A549 (cell line): ENCODE data around the gene HOMER2. TPM values are rescaled to one million over a fixed set of nuclear protein-coding genes. Genes with fewer than 3 reads are reported as not detected.
A peak's percentile ranks its signal among the peaks of the same experiment; 100 is the strongest.

ENCODE experiments used
- ATAC-seq, 2 experiments: fragments of 200-7000 bp in 1 of 2; fragments of >200 bp in 1 of 2; cut with Nextera tagmentation in 1 of 2; cut with Tn5 transposase in 1 of 2; 3 replicates each; pipeline versions ENCODE4 v1.8.0 to v1.9.1; 2018 to 2020; ENCODE audit warnings: mild to moderate bottlenecking in 1 of 2, moderate library complexity in 1 of 2
- CTCF ChIA-PET: fragments of 300-600 bp; sonication (Branson Sonifier 250); formaldehyde crosslinking; extraction: SDS; loops from one replicate; lab custom pipeline; 2021; ENCODE audit warnings: antibody characterized with exemption, inconsistent platforms; lab: Yijun Ruan, JAX
- POLR2A ChIA-PET: fragments of 350-600 bp; formaldehyde crosslinking; extraction: SDS; loops from one replicate; lab custom pipeline; 2021; ENCODE audit warnings: antibody characterized with exemption, inconsistent platforms; lab: Yijun Ruan, JAX
- DNase-seq, 2 experiments: peaks; one replicate each; pipeline versions ENCODE4 v3.0.0 to v3.0.0-alpha.2; 2011 to 2016; ENCODE audit warnings: low read depth in 1 of 2, low spot score in 1 of 2
- FAIRE-seq: peaks from 2 replicates; lab custom pipeline; 2011; peaks lifted over from hg19 to GRCh38; lab: Jason Lieb, UNC
- H3K27ac ChIP-seq, 2 experiments: fragments of >200 bp; sonication (Bioruptor Twin); formaldehyde crosslinking; 3 replicates each; pipeline ENCODE4 v1.5.1; 2016 to 2017
- H3K4me1 ChIP-seq: fragments of >200 bp; sonication (Bioruptor Twin); formaldehyde crosslinking; 3 replicates; pipeline ENCODE4 v1.6.1; 2016
- H3K4me2 ChIP-seq: fragments of >200 bp; sonication (Bioruptor Twin); formaldehyde crosslinking; 3 replicates; pipeline ENCODE4 v1.6.1; 2016
- H3K4me3 ChIP-seq: fragments of >200 bp; sonication (Bioruptor Twin); formaldehyde crosslinking; 3 replicates; pipeline ENCODE4 v1.5.1; 2016
- H3K9me3 ChIP-seq: fragments of >200 bp; sonication (Bioruptor Twin); formaldehyde crosslinking; 3 replicates; pipeline ENCODE4 v1.6.1; 2016
- BCL3 ChIP-seq: fragments of >200 bp; sonication (Bioruptor Twin); formaldehyde crosslinking; IDR thresholded peaks from 3 replicates; pipeline ENCODE4 v1.6.1; 2016
- CEBPB ChIP-seq, 2 experiments: fragments of >200 bp in 1 of 2; sonication (Bioruptor Twin) in 1 of 2; formaldehyde crosslinking in 1 of 2; IDR thresholded peaks; 2 replicates each; pipeline ENCODE4 v1.6.1; 2012 to 2016
- CTCF ChIP-seq: fragments of >200 bp; sonication (Bioruptor Twin); formaldehyde crosslinking; IDR thresholded peaks from 3 replicates; pipeline ENCODE4 v1.5.1; 2016
- FOXS1 ChIP-seq: fragments of 250-450 bp; sonication (Bioruptor Pico); IDR thresholded peaks from 2 replicates; pipeline ENCODE4 v1.5.0; 2020; ENCODE audit warnings: mild to moderate bottlenecking, moderate library complexity
- HMGXB4 ChIP-seq: fragments of 250-450 bp; sonication (Bioruptor Pico); IDR thresholded peaks from 2 replicates; pipeline ENCODE4 v1.5.0; 2021; ENCODE audit warnings: mild to moderate bottlenecking, moderate library complexity, borderline replicate concordance
- HOXA7 ChIP-seq: fragments of 250-450 bp; sonication (Bioruptor Pico); IDR thresholded peaks from 2 replicates; pipeline ENCODE4 v1.5.0; 2020; ENCODE audit warnings: mild to moderate bottlenecking, moderate library complexity
- KDM1A ChIP-seq: fragments of 200-600 bp; sonication (generic); IDR thresholded peaks from 2 replicates; pipeline ENCODE4 v1.6.1; 2016; ENCODE audit warnings: low read depth, mild to moderate bottlenecking
- KDM5A ChIP-seq: fragments of 200-600 bp; sonication (generic); IDR thresholded peaks from 2 replicates; pipeline ENCODE4 v1.6.1; 2016; ENCODE audit warnings: antibody characterized with exemption, mild to moderate bottlenecking
- MAZ ChIP-seq: fragments of 150-350 bp; IDR thresholded peaks from 2 replicates; pipeline ENCODE4 v1.6.1; 2014; ENCODE audit warnings: antibody characterized with exemption, low read depth, low read length, borderline replicate concordance
- PBX3 ChIP-seq: IDR thresholded peaks from 2 replicates; pipeline ENCODE4 v1.6.1; 2012
- RNF2 ChIP-seq: fragments of 200-600 bp; sonication (generic); IDR thresholded peaks from 2 replicates; pipeline ENCODE4 v1.6.1; 2016; ENCODE audit warnings: low read depth, mild to moderate bottlenecking, antibody characterized with exemption, moderate library complexity, borderline replicate concordance
- TFCP2L1 ChIP-seq: fragments of 250-450 bp; sonication (Bioruptor Pico); IDR thresholded peaks from 2 replicates; pipeline ENCODE4 v1.5.0; 2021; ENCODE audit warnings: mild to moderate bottlenecking
- ZNF302 ChIP-seq: fragments of 250-450 bp; sonication (Bioruptor Pico); IDR thresholded peaks from 2 replicates; pipeline ENCODE4 v1.9.0; 2021; ENCODE audit warnings: inconsistent platforms, mild to moderate bottlenecking, moderate library complexity
- ZSCAN20 ChIP-seq: fragments of 250-450 bp; sonication (Bioruptor Pico); IDR thresholded peaks from 2 replicates; pipeline ENCODE4 v1.8.0; 2022; ENCODE audit warnings: mild to moderate bottlenecking, moderate library complexity
- WGBS: methylation state at CpG from one replicate; pipeline ENCODE4 v1.1.6; 2017; ENCODE audit errors: missing lambda C conversion rate; 5-methylcytosine and 5-hydroxymethylcytosine counted together
- polyA plus RNA-seq, 4 experiments: library from polyadenylated mRNA; depleted of rRNA in 3 of 4; stranded (reverse); fragments of >200 nt; fragmentation: RNase III in 1 of 4; extraction: RNeasy Plus Mini Kit Qiagen cat#74134 plus additional on column Dnase treatment in 1 of 4; gene quantifications; 2 replicates in 3 of 4; 3 replicates in 1 of 4; pipeline ENCODE4 v1.2.3, GENCODE V29; 2011 to 2017

Gene HOMER2
- polyA plus RNA-seq, 2 of the 4 experiments (the other 2 are of a cell fraction): 9.4 to 15.4 TPM

GRCh38 chr15:82944821-82945220, 7.7 kb downstream of the HOMER2 start:
- no peaks in the 10 kb centered on the region for H3K9me3 ChIP-seq
- DNase-seq: no peak
- no peak overlapping the region for H3K4me2 ChIP-seq
- 58% methylated on average over 5 of the region's 5 CpGs for whole genome bisulfite sequencing
- peaks cover 10% of the 10 kb centered on the region; the same call in 2 of the 3 replicates for H3K4me1 ChIP-seq
- ATAC-seq: no peak
- no peak for FAIRE-seq
- TF ChIP-seq ZSCAN20 (no peak), BCL3 (no peak), CTCF (no peak), KDM1A (no peak), ZNF302 (CRISPR knock-in tag) (no peak)
- no peak overlapping the region for H3K27ac ChIP-seq
- ChIA-PET CTCF (interaction anchor here (1.7 kb wide), 1 partner anchor 11 kb away, joined by 4 read pairs; no protein-coding TSS in a partner anchor), POLR2A (no interaction called here)
- no peak overlapping the region for H3K4me3 ChIP-seq

- DNase-seq: no peak
- ChIA-PET CTCF (interaction anchor here (0.5 to 2.0 kb wide), 6 partner anchors 12 to 414 kb away, joined by 3 to 12 read pairs (median 4); no protein-coding TSS in a partner anchor), POLR2A (no interaction called here)
- ATAC-seq: no peak
- no peak overlapping the region for H3K4me3 ChIP-seq
- 81% methylated on average over 5 of the region's 5 CpGs for WGBS
- TF ChIP-seq RNF2 (no peak), FOXS1 (CRISPR knock-in tag) (no peak), PBX3 (no peak), BCL3 (no peak), HOXA7 (CRISPR knock-in tag) (no peak), TFCP2L1 (no peak), CEBPB (IDR thresholded peaks at IDR 0.05) (no peak), ZNF302 (CRISPR knock-in tag) (no peak)
- H3K27ac ChIP-seq: no peak overlapping the region
- peaks cover 10% of the 10 kb centered on the region; the same call in 2 of the 3 replicates for H3K4me1 ChIP-seq
- H3K9me3 ChIP-seq: no peaks in the 10 kb centered on the region
- FAIRE-seq: no peak
- H3K4me2 ChIP-seq: no peak overlapping the region
Measured at GRCh38 chr15:82944056-82944455, 8.5 kb downstream of the HOMER2 start.

- ATAC-seq: peak; percentile 71 to 82; a peak in 4 of 6 replicates
- TF ChIP-seq HMGXB4 (CRISPR knock-in tag): no peak
- no peak for TF ChIP-seq HOXA7 (CRISPR knock-in tag)
- no peak for TF ChIP-seq KDM5A
- TF ChIP-seq MAZ: no peak
- H3K27ac ChIP-seq: no peak overlapping the region
- peak in 1 of 2 experiments; percentile 48 for DNase-seq
- no peak for FAIRE-seq
- H3K4me2 ChIP-seq: peak overlapping the region; percentile 22; the same call in 1 of the 3 replicates
- ChIA-PET POLR2A (interaction anchor here (0.8 kb wide), 1 partner anchor 43 kb away, joined by 4 read pairs; the partner anchor contains the start of gene RAMAC), CTCF (interaction anchor here (1.0 to 2.0 kb wide), 5 partner anchors 12 to 413 kb away, joined by 3 to 12 read pairs (median 4); no protein-coding TSS in a partner anchor)
- H3K4me1 ChIP-seq: peaks cover 10% of the 10 kb centered on the region; the same call in 2 of the 3 replicates
- H3K4me3 ChIP-seq: no peak overlapping the region
- H3K9me3 ChIP-seq: no peaks in the 10 kb centered on the region
- 54% methylated on average over 3 of the region's 3 CpGs for WGBS
Measured at GRCh38 chr15:82943176-82943575, 9.3 kb downstream of the HOMER2 start.
